Measurements from ENCODE around the gene RPL9. TPM values are rescaled to one million over a fixed set of nuclear protein-coding genes. Genes with fewer than 3 reads are reported as not detected.
"Not testable (repeated sequence)": the region's sequence is repeated elsewhere in the genome, so short reads cannot be mapped to it uniquely, and the experiment has no call there.

Gene RPL9
- total and polyA plus RNA-seq, 5 experiments from 2014 or later: 2,423 to 3,314 (median 2,739) TPM

DNA sequence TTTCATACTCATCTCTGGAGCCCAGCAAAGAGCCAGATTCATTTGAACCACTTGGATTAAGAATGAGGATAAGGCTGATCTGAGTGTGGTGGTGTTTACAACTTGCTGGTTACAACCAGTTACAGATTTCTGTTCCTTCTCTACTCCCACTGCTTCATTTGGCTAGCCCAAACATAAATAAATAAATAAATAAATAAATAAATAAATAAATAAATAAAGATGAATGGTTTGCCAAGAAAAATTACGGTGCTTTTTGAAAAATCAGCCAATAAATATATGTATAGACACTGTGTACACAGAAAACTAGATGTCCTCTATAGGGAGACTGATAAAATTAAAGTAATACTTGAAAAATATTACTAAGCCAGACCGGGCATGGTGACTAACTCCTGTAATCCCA is 17.1 kb downstream of the RPL9 start:
- POLR2A ChIA-PET: interaction anchor here (0.6 to 1.4 kb wide), 2 partner anchors 17 to 19 kb away, joined by 3 read pairs; partner anchors contain the start of genes LIAS and RPL9
- no peaks in the 10 kb centered on the region for H3K9me3 Mint-ChIP-seq
- no peaks in the 10 kb centered on the region for H3K27me3 Mint-ChIP-seq
- H3K4me1 Mint-ChIP-seq: no peaks in the 10 kb centered on the region
- no peaks in the 10 kb centered on the region for H3K36me3 Mint-ChIP-seq
- H3K27ac Mint-ChIP-seq: no peak overlapping the region
- no peak for DNase-seq
- H3K4me3 Mint-ChIP-seq: no peak overlapping the region
- ATAC-seq: no peak

DNA sequence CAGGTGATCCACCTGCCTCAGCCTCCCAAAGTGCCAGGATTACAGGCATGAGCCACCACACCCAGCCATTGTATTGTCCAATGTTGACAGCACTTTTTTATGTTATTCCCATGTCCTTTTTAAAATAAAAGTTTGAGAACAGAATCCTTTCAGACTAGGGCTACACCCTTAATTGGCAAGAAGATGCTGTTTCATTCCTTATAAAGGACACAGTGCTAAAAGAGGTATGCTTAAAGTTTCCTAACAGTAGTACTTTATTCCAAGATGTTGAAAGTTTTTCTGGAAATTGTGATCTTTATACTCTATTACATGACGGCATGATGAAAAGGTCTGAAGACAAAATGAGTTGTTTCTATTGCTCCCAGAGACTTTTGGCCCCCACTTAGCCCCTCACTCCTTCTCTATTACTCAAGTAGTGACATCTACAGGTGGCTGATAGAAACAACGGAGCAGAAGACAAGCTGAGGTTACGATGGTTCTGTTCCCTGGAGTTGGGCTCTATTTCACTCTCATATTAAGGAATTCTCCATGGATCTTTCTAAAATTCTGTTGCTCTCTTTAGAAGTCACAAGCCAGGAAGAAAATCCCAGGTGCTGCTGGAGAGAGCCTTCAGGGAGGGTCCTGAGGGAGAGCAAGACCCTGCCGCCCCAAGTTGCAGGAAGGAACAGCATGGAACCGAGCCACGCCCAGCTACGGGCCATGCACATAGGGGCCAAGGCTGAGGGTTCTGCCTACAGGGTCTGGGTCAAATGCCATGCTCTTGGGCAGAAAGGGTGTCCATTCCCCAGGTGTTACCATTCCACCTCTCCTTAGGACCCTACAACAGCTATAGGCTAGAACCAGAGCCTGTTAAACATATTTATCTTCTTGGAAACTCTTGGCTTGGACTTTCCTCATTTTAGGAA is 22.8 kb downstream of the RPL9 start:
- DNase-seq (no peak), ATAC-seq (no peak)
- Mint-ChIP-seq H3K36me3 (no peaks in the 10 kb centered on the region), H3K27ac (no peak overlapping the region), H3K9me3 (no peaks in the 10 kb centered on the region), H3K4me1 (no peaks in the 10 kb centered on the region), H3K27me3 (no peaks in the 10 kb centered on the region), H3K4me3 (no peak overlapping the region)
- POLR2A ChIA-PET: no interaction called here

- ATAC-seq (no peak), DNase-seq (no peak)
- Mint-ChIP-seq H3K27me3 (no peaks in the 10 kb centered on the region), H3K36me3 (no peaks in the 10 kb centered on the region), H3K27ac (no peak overlapping the region), H3K4me1 (no peaks in the 10 kb centered on the region), H3K4me3 (no peak overlapping the region), H3K9me3 (no peaks in the 10 kb centered on the region)
- POLR2A ChIA-PET: no interaction called here
Observed at GRCh38 chr4:39433878-39434492, 24.7 kb downstream of the RPL9 start.

DNA sequence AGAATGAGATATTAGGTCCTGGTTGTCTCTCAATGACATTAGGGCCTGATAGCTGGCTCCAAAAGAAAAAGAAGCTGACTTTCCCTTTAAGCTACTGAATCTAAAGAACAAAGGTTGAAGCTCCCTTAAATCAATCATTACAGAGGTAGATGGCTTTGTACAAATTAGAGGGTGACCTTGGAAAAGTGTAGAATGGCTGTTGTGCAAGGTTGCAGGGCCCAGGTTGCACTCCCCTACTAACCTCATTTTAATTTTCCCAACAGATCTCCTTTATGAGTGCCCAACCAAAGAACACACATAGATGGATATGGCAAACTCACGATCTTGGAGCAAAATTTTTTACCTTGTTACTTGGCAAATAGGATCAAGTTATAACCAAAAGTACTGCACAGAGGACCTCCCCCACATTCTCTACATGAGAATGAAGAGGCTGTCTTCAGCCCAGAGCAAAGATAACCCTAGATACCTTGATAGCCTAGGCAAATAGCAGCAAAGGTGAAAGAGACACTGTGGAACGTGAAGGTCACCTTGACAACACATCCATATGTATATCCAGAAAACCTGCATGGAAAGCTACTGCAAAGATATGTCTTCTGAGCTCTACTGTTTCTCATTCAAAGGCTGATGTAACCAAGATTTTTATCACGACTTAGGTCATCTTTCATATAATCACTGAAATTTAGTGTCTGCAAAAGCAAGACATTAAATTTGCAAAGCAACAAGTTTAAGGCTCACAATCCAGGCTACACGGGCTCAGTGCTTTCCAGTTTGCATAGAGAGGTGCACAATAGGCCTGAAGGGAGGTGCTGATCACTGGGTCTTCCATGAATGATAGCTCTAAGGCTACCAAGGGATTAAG is 29.0 kb downstream of the RPL9 start:
- Mint-ChIP-seq H3K27ac (no peak overlapping the region), H3K27me3 (no peaks in the 10 kb centered on the region), H3K4me1 (no peaks in the 10 kb centered on the region), H3K9me3 (no peaks in the 10 kb centered on the region), H3K36me3 (no peaks in the 10 kb centered on the region), H3K4me3 (no peak overlapping the region)
- DNase-seq (no peak), ATAC-seq (no peak)
- POLR2A ChIA-PET: no interaction called here

- Mint-ChIP-seq H3K36me3 (no peaks in the 10 kb centered on the region), H3K4me3 (no peak overlapping the region), H3K27ac (no peak overlapping the region), H3K4me1 (no peaks in the 10 kb centered on the region), H3K27me3 (no peaks in the 10 kb centered on the region), H3K9me3 (peaks cover 0 to 1% (median 0%) of the 10 kb centered on the region in 9 donors)
- ATAC-seq (no peak), DNase-seq (no peak)
- POLR2A ChIA-PET: interaction anchor here (0.7 kb wide), 1 partner anchor 601 kb away, joined by 3 read pairs; no protein-coding TSS in a partner anchor
Observed at GRCh38 chr4:39427520-39428114, 31.1 kb downstream of the RPL9 start.

DNA sequence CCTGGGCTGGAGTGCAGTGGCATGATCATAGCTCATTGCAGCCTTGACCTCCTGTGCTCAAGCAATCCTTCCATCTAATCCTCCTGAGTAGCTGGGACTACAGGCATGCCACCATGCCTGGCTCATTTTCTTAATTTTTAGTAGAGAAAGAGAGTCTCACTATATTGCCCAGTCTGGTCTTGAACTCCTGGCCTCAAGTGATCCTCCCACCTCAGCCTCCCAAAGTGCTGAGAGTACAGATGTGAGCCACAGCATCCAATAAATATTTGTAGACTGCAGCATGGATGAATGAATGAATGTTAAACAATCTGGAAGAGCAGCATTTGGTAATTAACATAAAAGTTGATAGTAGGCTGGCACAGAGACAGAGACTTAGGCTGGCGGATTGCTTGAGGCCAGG is 32.0 kb downstream of the RPL9 start:
- POLR2A ChIA-PET: no interaction called here
- H3K4me3 Mint-ChIP-seq: no peak overlapping the region
- peaks cover 0 to 1% (median 0%) of the 10 kb centered on the region in 9 donors for H3K9me3 Mint-ChIP-seq
- no peaks in the 10 kb centered on the region for H3K36me3 Mint-ChIP-seq
- no peak for ATAC-seq
- no peak for DNase-seq
- no peaks in the 10 kb centered on the region for H3K27me3 Mint-ChIP-seq
- H3K4me1 Mint-ChIP-seq: no peaks in the 10 kb centered on the region
- no peak overlapping the region for H3K27ac Mint-ChIP-seq

GRCh38 chr4:39425297-39425696 is 33.4 kb downstream of the RPL9 start:
- not testable (repeated sequence) for H3K27ac Mint-ChIP-seq

GRCh38 chr4:39422247-39422646 is 36.5 kb downstream of the RPL9 start:
- H3K9me3 Mint-ChIP-seq: peaks cover 0 to 1% (median 0%) of the 10 kb centered on the region in 9 donors
- H3K27ac Mint-ChIP-seq: peak overlapping the region in 1 of 10 donors; percentile 36
- ATAC-seq: no peak
- H3K27me3 Mint-ChIP-seq: no peaks in the 10 kb centered on the region
- no peak for DNase-seq
- H3K4me3 Mint-ChIP-seq: no peak overlapping the region
- no peaks in the 10 kb centered on the region for H3K36me3 Mint-ChIP-seq
- POLR2A ChIA-PET: no interaction called here
- H3K4me1 Mint-ChIP-seq: no peaks in the 10 kb centered on the region

More at GRCh38 chr4:39425297-39425696, 33.4 kb downstream of the RPL9 start:
- H3K36me3 Mint-ChIP-seq, H3K9me3 Mint-ChIP-seq, DNase-seq, POLR2A ChIA-PET, H3K4me3 Mint-ChIP-seq, H3K27me3 Mint-ChIP-seq, H3K4me1 Mint-ChIP-seq, ATAC-seq: not testable (repeated sequence)

DNA sequence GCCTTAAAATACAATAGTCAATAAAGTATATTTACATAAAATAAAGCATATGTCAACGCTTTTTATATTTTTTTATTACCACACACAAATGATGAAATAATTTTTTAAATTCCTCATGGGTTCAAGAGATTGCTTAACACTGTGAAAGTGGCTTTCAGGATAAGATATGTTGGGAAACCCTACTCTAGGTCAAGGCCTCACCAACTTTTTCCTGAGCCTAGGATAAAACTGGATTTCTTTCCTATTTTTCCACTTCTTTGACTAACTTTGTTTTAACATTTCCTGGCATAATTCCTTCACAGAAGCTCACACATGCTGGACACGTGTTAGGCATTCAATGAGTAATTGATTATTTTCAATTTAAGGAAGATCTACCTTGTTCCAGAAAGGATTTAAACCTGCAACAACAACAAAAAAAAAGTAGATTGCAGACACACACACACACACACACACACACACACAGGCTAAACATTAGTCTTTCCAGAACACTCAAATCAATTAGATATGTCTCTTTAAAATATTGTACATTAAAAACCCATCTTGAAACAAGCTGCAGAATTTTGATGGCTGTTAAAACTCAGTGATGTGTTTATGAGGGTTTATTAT is 42.9 kb downstream of the RPL9 start:
- H3K4me1 Mint-ChIP-seq: no peaks in the 10 kb centered on the region
- H3K36me3 Mint-ChIP-seq: no peaks in the 10 kb centered on the region
- ATAC-seq (no peak), DNase-seq (no peak)
- no peak overlapping the region for H3K4me3 Mint-ChIP-seq
- peaks cover 0 to 5% (median 0%) of the 10 kb centered on the region in 5 donors for H3K27me3 Mint-ChIP-seq
- no peak overlapping the region for H3K27ac Mint-ChIP-seq
- POLR2A ChIA-PET: no interaction called here
- H3K9me3 Mint-ChIP-seq: no peaks in the 10 kb centered on the region

GRCh38 chr4:39411561-39411960 is 47.2 kb downstream of the RPL9 start:
- H3K27ac Mint-ChIP-seq, DNase-seq, H3K36me3 Mint-ChIP-seq, H3K4me3 Mint-ChIP-seq, H3K27me3 Mint-ChIP-seq, POLR2A ChIA-PET, H3K4me1 Mint-ChIP-seq, ATAC-seq, H3K9me3 Mint-ChIP-seq: not testable (repeated sequence)

DNA sequence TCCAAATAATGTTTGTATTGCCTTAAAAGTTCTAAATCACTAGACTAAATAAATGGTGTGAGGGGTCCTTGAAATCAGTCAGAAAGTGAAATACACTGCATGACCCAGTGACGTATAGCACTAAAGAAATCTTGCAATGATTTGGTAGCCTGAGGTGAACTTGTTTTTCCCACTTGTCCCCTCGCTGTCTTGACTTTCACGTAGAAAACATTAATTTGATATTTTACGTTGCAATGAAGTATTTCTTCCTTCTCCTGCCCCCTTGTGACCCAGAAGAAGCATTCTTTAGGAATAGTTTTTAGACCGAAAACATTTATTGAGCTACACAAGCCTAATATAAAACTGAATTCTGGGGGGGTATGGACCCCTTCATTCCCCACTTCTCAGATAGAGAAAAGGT is 48.3 kb downstream of the RPL9 start:
- no peak for ATAC-seq
- no peak for DNase-seq
- H3K9me3 Mint-ChIP-seq: no peaks in the 10 kb centered on the region
- no peaks in the 10 kb centered on the region for H3K36me3 Mint-ChIP-seq
- H3K27me3 Mint-ChIP-seq: peaks cover 0 to 5% (median 0%) of the 10 kb centered on the region in 5 donors
- H3K4me3 Mint-ChIP-seq: no peak overlapping the region
- no peaks in the 10 kb centered on the region for H3K4me1 Mint-ChIP-seq
- no peak overlapping the region for H3K27ac Mint-ChIP-seq
- POLR2A ChIA-PET: no interaction called here

DNA sequence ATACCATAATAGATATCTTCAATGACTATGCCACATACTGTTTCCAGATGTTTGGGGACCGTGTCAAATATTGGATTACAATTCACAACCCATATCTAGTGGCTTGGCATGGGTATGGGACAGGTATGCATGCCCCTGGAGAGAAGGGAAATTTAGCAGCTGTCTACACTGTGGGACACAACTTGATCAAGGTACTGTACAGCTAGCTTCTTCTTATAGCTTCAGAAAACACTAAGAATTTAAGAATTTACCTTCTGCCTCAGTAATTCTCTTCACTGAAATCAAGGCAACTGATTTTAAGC is 51.2 kb downstream of the RPL9 start:
- Mint-ChIP-seq H3K4me3 (no peak overlapping the region), H3K36me3 (no peaks in the 10 kb centered on the region), H3K4me1 (no peaks in the 10 kb centered on the region), H3K27ac (no peak overlapping the region), H3K27me3 (peaks cover 0 to 4% (median 0%) of the 10 kb centered on the region in 5 donors), H3K9me3 (no peaks in the 10 kb centered on the region)
- ATAC-seq: no peak
- POLR2A ChIA-PET: no interaction called here
- DNase-seq: no peak
